ENCODE measurements around the gene TGM3. TPM values are rescaled to one million over a fixed set of nuclear protein-coding genes. Genes with fewer than 3 reads are reported as not detected.

The TGM3 gene
- total RNA-seq, 1 experiment from 2014 or later: 0.53 TPM

DNA sequence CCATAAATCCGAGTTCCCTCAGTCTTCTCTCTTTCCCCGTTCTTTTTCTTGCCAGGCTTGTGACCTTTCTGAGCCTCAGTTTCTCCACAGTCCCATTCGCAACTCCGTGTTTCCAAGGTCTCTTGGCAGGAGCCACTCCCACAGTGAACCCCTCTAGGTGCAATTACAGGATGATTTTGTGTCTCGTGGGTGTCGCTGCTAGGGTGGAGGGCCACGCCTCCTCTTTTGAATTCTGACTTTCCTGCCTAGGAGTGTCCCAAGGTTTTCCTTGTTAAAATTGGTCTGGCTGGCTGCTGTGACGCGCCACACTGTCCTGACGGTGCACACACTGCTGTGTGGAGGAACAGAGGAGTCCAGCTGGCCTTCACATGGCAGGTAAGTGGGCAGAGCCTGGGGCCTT lies 84.8 kb downstream of the TGM3 start, which contains the start of gene TGM6:
TSS of gene TGM6 (plus strand) at position 301 of the 400 bp plus-strand sequence. CDS start at position 369, 68 bp downstream.
- no peak for DNase-seq (ENCODE audit: low spot score)

GRCh38 chr20:2381303-2381702 lies 85.5 kb downstream of the TGM3 start:
- DNase-seq (ENCODE audit: low spot score): no peak

DNA sequence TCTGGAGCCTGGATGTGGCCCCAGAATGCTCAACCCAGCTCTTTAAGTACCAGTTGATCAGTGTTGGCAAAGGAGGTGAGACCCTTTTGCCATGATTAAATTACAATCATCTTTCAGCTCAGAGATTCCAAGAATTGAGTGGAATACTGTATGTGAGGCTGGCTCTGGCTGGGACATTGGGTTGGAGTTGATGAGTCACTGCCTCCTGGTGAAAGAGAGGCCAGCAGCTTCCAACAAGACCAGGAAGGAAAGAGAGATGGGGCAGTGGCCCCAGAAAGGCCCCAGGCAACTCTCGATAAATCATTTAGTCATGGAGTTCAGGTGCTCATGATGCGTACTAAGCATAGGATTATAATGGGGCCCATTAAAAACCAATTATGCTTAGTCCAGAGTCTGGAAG lies 87.0 kb downstream of the TGM3 start:
- DNase-seq (ENCODE audit: low spot score): peak; percentile 54

- DNase-seq (ENCODE audit: low spot score): peak; percentile 70
These were observed 89.2 kb downstream of the TGM3 start for GRCh38 chr20:2385026-2385425.

GRCh38 chr20:2385496-2385895 lies 89.7 kb downstream of the TGM3 start:
- peak; percentile 35 for DNase-seq (ENCODE audit: low spot score)

DNA sequence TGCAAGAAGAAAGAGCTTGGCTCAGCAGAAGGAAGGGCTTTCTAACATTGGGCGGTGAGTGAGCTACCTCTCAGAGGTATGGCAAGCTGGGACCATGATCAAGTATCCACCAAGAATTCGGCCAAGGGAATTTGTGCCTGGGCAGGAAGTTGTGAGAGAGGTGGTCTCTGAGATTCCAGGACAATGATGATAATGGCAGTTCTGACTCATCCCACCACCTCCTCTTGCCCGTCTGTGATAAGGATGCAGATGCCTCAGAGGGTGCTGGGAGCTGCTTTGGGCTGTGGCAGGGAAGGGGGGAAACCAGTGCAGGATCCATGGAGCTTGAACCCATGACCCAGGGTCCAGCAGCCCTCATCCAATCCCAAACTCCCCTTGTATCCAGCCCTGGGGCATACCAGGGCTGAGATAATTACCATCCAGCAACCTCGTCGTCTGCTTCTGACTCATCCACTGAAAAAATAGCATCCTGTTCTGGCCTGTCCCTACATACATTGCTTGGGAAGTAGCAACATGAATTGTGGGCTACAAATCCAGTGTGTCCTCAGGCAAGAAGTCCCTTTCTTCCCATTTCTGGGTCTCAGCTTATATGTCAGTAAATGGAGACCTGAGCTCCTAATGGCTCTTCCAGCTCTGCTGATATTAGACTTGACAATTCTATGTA lies 90.8 kb downstream of the TGM3 start:
- peak; percentile 93 for DNase-seq (ENCODE audit: low spot score)

- DNase-seq (ENCODE audit: low spot score): peak; percentile 60
These were observed 91.4 kb downstream of the TGM3 start for GRCh38 chr20:2387180-2387577.

DNA sequence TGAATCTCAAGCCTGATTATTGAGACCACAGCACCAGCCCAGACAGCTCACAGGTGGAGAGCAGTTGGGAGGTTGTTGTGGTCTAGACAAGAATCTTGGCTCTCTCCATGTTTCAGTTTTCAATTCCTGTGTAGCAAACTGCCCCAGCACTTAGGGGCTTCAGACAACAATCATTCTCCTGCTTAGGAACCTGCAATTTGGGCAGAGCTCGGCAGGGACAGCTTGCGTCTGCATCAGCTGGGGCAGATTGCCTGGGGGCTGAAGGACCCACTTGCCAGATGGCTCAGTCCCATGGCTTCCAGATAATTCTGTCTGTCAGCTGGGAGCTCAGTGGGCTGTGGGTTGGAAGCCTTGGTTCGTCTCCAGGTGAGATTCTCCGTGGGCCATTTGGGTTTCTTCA lies 91.8 kb downstream of the TGM3 start:
- no peak for DNase-seq (ENCODE audit: low spot score)

Other genes with a start within 250 kb of the TGM3 start
- 14.1 and 16.9 TPM in 2 replicates for gene STK35, start 194.2 kb upstream of the TGM3 start, total RNA-seq (2014; rRNA removed; shearing (Covaris generic))
- gene TGM6, start 84.9 kb downstream of the TGM3 start, total RNA-seq (2014; rRNA removed; shearing (Covaris generic)): not detected in 2 replicates
- gene SNRPB, start 174.8 kb downstream of the TGM3 start, total RNA-seq (2014; rRNA removed; shearing (Covaris generic)): 787 and 874 TPM in 2 replicates
- gene ZNF343, start 212.9 kb downstream of the TGM3 start, total RNA-seq (2014; rRNA removed; shearing (Covaris generic)): 8.5 and 9.5 TPM in 2 replicates
- not detected in 2 replicates for gene TMC2, start 240.6 kb downstream of the TGM3 start, total RNA-seq (2014; rRNA removed; shearing (Covaris generic))

Data from A172 (cell line).